Ascending aorta (tissue), 2 donors: ENCODE data around the gene SMIM44. TPM values are rescaled to one million over a fixed set of nuclear protein-coding genes. Genes with fewer than 3 reads are reported as not detected.

Source experiments
- DNase-seq, 2 donors: peaks; one replicate each; pipeline ENCODE4 v3.0.0-alpha.2; 2019; ENCODE audit warnings: low spot score in 2 of 2
- H3K27ac ChIP-seq, 2 donors: fragments of 200-600 bp; sonication (generic); one replicate each; pipeline ENCODE4 v1.5.1; 2016 to 2017; ENCODE audit warnings: mild to moderate bottlenecking in 1 of 2
- H3K27me3 ChIP-seq: fragments of 200-600 bp; sonication (generic); one replicate; pipeline ENCODE4 v1.5.1; 2017
- H3K36me3 ChIP-seq, 2 donors: fragments of 200-600 bp; sonication (generic); one replicate each; pipeline ENCODE4 v1.5.1; 2016
- H3K4me1 ChIP-seq, 2 donors: fragments of 200-600 bp; sonication (generic); one replicate each; pipeline ENCODE4 v1.5.1; 2016 to 2017; ENCODE audit warnings: mild to moderate bottlenecking in 1 of 2
- H3K4me3 ChIP-seq, 2 donors: fragments of 200-600 bp; sonication (generic); one replicate each; pipeline ENCODE4 v1.5.1; 2016 to 2017; ENCODE audit warnings: mild to moderate bottlenecking in 1 of 2
- H3K9me3 ChIP-seq, 2 donors: fragments of 200-600 bp; sonication (generic); one replicate each; pipeline ENCODE4 v1.5.1; 2016
- CTCF ChIP-seq, 3 experiments: fragments of 200-600 bp in 2 of 3; fragments of 450-650 bp in 1 of 3; sonication (generic) in 2 of 3; IDR thresholded peaks; one replicate each; pipeline ENCODE4 v1.5.1; 2016 to 2019; ENCODE audit warnings: antibody characterized with exemption in 3 of 3, mild to moderate bottlenecking in 1 of 3, moderate library complexity in 1 of 3
- intact Hi-C: fragments of 100-400 bp; cut with DNase I; formaldehyde crosslinking; loops from one replicate; pipeline ENCODE4 v1.15.1; 2023
- total RNA-seq: library from RNA; depleted of rRNA; stranded (reverse); fragments of >200 nt; gene quantifications from one replicate; pipeline ENCODE4 v1.1.0, GENCODE V29; 2016

SMIM44 gene
- total RNA-seq, 1 donor from 2014 or later: not detected

- Histone ChIP-seq H3K27me3 (no peaks in the 10 kb centered on the region), H3K36me3 (peaks cover 12 to 17% of the 10 kb centered on the region in 2 donors), H3K4me3 (no peak overlapping the region), H3K9me3 (no peaks in the 10 kb centered on the region), H3K4me1 (peaks cover 9 to 48% of the 10 kb centered on the region in 2 donors), H3K27ac (peak overlapping the region; percentile 80 to 99)
- no peak for DNase-seq
- intact Hi-C loops: no loop called here
- TF ChIP-seq CTCF (IDR thresholded peaks at IDR 0.05): no peak
These were observed 17.7 kb downstream of the SMIM44 start for GRCh38 chr19:3465552-3465951.

GRCh38 chr19:3464587-3465235 is 18.5 kb downstream of the SMIM44 start:
- DNase-seq: no peak
- no peak for TF ChIP-seq CTCF (IDR thresholded peaks at IDR 0.05)
- H3K27ac ChIP-seq: peak overlapping the region; percentile 89 to 99
- H3K27me3 ChIP-seq: no peaks in the 10 kb centered on the region
- H3K4me3 ChIP-seq: no peak overlapping the region
- H3K9me3 ChIP-seq: no peaks in the 10 kb centered on the region
- peaks cover 12 to 17% of the 10 kb centered on the region in 2 donors for H3K36me3 ChIP-seq
- peaks cover 16 to 56% of the 10 kb centered on the region in 2 donors for H3K4me1 ChIP-seq
- intact Hi-C loops: no loop called here

GRCh38 chr19:3463714-3464586 is 19.3 kb downstream of the SMIM44 start:
- Histone ChIP-seq H3K9me3 (no peaks in the 10 kb centered on the region), H3K4me3 (no peak overlapping the region), H3K27me3 (no peaks in the 10 kb centered on the region), H3K4me1 (peaks cover 22 to 62% of the 10 kb centered on the region in 2 donors), H3K27ac (peak overlapping the region; percentile 89 to 99), H3K36me3 (peaks cover 12 to 17% of the 10 kb centered on the region in 2 donors)
- DNase-seq: no peak
- TF ChIP-seq CTCF (IDR thresholded peaks at IDR 0.05): no peak
- intact Hi-C loops: no loop called here

- intact Hi-C loops: no loop called here
- DNase-seq: no peak
- Histone ChIP-seq H3K27me3 (no peaks in the 10 kb centered on the region), H3K27ac (peak overlapping the region; percentile 89 to 99), H3K9me3 (no peaks in the 10 kb centered on the region), H3K4me1 (peaks cover 30 to 63% of the 10 kb centered on the region in 2 donors), H3K36me3 (peaks cover 12 to 17% of the 10 kb centered on the region in 2 donors), H3K4me3 (no peak overlapping the region)
- TF ChIP-seq CTCF (IDR thresholded peaks at IDR 0.05): no peak
These were observed 20.1 kb downstream of the SMIM44 start for GRCh38 chr19:3462991-3463713.

GRCh38 chr19:3459965-3460582 is 23.2 kb downstream of the SMIM44 start:
- peaks cover 26 to 36% of the 10 kb centered on the region in 2 donors for H3K36me3 ChIP-seq
- H3K9me3 ChIP-seq: no peaks in the 10 kb centered on the region
- DNase-seq: peak in 1 of 2 donors; percentile 87
- peak overlapping the region in 1 of 2 donors; percentile 24 for H3K4me3 ChIP-seq
- intact Hi-C loops: loop anchor here (1.0 to 10.0 kb wide), 4 partner anchors 9 to 1295 kb away; partner anchors contain the start of genes DOT1L and TBXA2R
- peak overlapping the region; percentile 98 to 99 for H3K27ac ChIP-seq
- no peaks in the 10 kb centered on the region for H3K27me3 ChIP-seq
- peaks cover 37 to 51% of the 10 kb centered on the region in 2 donors for H3K4me1 ChIP-seq
- no peak for TF ChIP-seq CTCF (IDR thresholded peaks at IDR 0.05)
